ENCODE results near the gene PRM2. TPM values are rescaled to one million over a fixed set of nuclear protein-coding genes. Genes with fewer than 3 reads are reported as not detected.
A peak's percentile ranks its signal among the peaks of the same experiment; 100 is the strongest.

PRM2 gene
- total and polyA plus RNA-seq, 2 experiments from 2014 or later: not detected

DNA sequence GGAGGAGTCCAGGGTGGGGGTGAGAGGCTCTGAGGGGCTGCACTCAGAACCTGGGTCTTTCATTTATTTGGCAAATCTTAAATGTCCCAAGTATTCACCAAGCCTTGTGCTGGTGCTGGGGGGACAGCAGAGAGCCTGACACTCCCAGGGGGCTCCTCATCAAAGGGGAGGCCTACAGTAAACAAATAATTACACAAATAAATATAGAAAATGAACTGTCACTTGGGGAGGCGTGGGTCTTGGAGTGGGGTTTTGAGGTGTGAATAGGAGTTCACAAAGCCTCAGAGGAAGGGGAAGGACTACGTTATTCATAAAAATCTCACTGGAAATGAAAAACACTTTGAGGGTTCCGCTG lies 20.0 kb upstream of the PRM2 start:
- DNase-seq (ENCODE audit: low spot score): no peak
- Mint-ChIP-seq H3K4me3 (no peak overlapping the region), H3K9me3 (no peaks in the 10 kb centered on the region), H3K4me1 (peaks cover 19% of the 10 kb centered on the region), H3K27me3 (ENCODE audit: insufficient read depth, low read depth, poor library complexity) (no peaks in the 10 kb centered on the region), H3K36me3 (ENCODE audit: low read depth) (no peaks in the 10 kb centered on the region), H3K27ac (0 out of 2 replicates have a peak overlapping the region, but pooled peaks have one; percentile 23)
- Histone ChIP-seq H2AFZ (peak overlapping the region; percentile 96; the same call in 1 of the 2 replicates), H3K79me2 (replicated peaks; ENCODE audit: insufficient read depth) (no peaks in the 10 kb centered on the region), H3K4me1 (ENCODE audit: insufficient read depth) (peaks cover 21% of the 10 kb centered on the region), H3K4me2 (no peak overlapping the region), H3K4me3 (no peak overlapping the region), H3K9me2 (ENCODE audit: insufficient read depth) (no peaks in the 10 kb centered on the region), H3K36me3 (ENCODE audit: insufficient read depth) (no peaks in the 10 kb centered on the region), H4K20me1 (replicated peaks; ENCODE audit: insufficient read depth) (no peaks in the 10 kb centered on the region), H3K27ac (ENCODE audit: low read depth) (no peak overlapping the region), H3K27me3 (ENCODE audit: insufficient read depth) (no peaks in the 10 kb centered on the region), H3F3A (replicated peaks; ENCODE audit: low read depth) (peaks cover 7% of the 10 kb centered on the region; the same call in 1 of the 2 replicates)
- TF ChIP-seq ZNF114 (CRISPR knock-in tag; IDR thresholded peaks at IDR 0.05): no peak
- TF ChIP-seq, protein P1, sequence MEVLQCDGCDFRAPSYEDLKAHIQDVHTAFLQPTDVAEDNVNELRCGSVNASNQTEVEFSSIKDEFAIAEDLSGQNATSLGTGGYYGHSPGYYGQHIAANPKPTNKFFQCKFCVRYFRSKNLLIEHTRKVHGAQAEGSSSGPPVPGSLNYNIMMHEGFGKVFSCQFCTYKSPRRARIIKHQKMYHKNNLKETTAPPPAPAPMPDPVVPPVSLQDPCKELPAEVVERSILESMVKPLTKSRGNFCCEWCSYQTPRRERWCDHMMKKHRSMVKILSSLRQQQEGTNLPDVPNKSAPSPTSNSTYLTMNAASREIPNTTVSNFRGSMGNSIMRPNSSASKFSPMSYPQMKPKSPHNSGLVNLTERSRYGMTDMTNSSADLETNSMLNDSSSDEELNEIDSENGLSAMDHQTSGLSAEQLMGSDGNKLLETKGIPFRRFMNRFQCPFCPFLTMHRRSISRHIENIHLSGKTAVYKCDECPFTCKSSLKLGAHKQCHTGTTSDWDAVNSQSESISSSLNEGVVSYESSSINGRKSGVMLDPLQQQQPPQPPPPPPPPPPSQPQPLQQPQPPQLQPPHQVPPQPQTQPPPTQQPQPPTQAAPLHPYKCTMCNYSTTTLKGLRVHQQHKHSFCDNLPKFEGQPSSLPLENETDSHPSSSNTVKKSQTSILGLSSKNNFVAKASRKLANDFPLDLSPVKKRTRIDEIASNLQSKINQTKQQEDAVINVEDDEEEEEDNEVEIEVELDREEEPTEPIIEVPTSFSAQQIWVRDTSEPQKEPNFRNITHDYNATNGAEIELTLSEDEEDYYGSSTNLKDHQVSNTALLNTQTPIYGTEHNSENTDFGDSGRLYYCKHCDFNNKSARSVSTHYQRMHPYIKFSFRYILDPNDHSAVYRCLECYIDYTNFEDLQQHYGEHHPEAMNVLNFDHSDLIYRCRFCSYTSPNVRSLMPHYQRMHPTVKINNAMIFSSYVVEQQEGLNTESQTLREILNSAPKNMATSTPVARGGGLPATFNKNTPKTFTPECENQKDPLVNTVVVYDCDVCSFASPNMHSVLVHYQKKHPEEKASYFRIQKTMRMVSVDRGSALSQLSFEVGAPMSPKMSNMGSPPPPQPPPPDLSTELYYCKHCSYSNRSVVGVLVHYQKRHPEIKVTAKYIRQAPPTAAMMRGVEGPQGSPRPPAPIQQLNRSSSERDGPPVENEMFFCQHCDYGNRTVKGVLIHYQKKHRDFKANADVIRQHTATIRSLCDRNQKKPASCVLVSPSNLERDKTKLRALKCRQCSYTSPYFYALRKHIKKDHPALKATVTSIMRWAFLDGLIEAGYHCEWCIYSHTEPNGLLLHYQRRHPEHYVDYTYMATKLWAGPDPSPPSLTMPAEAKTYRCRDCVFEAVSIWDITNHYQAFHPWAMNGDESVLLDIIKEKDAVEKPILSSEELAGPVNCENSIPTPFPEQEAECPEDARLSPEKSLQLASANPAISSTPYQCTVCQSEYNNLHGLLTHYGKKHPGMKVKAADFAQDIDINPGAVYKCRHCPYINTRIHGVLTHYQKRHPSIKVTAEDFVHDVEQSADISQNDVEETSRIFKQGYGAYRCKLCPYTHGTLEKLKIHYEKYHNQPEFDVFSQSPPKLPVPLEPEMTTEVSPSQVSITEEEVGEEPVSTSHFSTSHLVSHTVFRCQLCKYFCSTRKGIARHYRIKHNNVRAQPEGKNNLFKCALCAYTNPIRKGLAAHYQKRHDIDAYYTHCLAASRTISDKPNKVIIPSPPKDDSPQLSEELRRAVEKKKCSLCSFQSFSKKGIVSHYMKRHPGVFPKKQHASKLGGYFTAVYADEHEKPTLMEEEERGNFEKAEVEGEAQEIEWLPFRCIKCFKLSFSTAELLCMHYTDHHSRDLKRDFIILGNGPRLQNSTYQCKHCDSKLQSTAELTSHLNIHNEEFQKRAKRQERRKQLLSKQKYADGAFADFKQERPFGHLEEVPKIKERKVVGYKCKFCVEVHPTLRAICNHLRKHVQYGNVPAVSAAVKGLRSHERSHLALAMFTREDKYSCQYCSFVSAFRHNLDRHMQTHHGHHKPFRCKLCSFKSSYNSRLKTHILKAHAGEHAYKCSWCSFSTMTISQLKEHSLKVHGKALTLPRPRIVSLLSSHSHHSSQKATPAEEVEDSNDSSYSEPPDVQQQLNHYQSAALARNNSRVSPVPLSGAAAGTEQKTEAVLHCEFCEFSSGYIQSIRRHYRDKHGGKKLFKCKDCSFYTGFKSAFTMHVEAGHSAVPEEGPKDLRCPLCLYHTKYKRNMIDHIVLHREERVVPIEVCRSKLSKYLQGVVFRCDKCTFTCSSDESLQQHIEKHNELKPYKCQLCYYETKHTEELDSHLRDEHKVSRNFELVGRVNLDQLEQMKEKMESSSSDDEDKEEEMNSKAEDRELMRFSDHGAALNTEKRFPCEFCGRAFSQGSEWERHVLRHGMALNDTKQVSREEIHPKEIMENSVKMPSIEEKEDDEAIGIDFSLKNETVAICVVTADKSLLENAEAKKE (CRISPR knock-in tag; IDR thresholded peaks at IDR 0.05): no peak
- TF ChIP-seq STAT1 (IDR thresholded peaks at IDR 0.05; ENCODE audit: unreplicated experiment): no peak
- no peak for TF ChIP-seq JUNB (IDR thresholded peaks at IDR 0.05; ENCODE audit: unreplicated experiment)
- no peak for TF ChIP-seq NANOG (IDR thresholded peaks at IDR 0.05; ENCODE audit: borderline replicate concordance)
- TF ChIP-seq, protein P2, sequence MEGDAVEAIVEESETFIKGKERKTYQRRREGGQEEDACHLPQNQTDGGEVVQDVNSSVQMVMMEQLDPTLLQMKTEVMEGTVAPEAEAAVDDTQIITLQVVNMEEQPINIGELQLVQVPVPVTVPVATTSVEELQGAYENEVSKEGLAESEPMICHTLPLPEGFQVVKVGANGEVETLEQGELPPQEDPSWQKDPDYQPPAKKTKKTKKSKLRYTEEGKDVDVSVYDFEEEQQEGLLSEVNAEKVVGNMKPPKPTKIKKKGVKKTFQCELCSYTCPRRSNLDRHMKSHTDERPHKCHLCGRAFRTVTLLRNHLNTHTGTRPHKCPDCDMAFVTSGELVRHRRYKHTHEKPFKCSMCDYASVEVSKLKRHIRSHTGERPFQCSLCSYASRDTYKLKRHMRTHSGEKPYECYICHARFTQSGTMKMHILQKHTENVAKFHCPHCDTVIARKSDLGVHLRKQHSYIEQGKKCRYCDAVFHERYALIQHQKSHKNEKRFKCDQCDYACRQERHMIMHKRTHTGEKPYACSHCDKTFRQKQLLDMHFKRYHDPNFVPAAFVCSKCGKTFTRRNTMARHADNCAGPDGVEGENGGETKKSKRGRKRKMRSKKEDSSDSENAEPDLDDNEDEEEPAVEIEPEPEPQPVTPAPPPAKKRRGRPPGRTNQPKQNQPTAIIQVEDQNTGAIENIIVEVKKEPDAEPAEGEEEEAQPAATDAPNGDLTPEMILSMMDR (conservative IDR thresholded peaks at IDR 0.05; ENCODE audit: low read depth in 2 of 2): no peak
- TF ChIP-seq EZH2phosphoT487 (IDR thresholded peaks at IDR 0.05; ENCODE audit: unreplicated experiment): no peak
- TF ChIP-seq EZH2 (IDR thresholded peaks at IDR 0.05; ENCODE audit: low read depth, unreplicated experiment): no peak
- TF ChIP-seq, protein P3, sequence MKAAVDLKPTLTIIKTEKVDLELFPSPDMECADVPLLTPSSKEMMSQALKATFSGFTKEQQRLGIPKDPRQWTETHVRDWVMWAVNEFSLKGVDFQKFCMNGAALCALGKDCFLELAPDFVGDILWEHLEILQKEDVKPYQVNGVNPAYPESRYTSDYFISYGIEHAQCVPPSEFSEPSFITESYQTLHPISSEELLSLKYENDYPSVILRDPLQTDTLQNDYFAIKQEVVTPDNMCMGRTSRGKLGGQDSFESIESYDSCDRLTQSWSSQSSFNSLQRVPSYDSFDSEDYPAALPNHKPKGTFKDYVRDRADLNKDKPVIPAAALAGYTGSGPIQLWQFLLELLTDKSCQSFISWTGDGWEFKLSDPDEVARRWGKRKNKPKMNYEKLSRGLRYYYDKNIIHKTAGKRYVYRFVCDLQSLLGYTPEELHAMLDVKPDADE (IDR thresholded peaks at IDR 0.05): no peak
- TF ChIP-seq, protein P4, sequence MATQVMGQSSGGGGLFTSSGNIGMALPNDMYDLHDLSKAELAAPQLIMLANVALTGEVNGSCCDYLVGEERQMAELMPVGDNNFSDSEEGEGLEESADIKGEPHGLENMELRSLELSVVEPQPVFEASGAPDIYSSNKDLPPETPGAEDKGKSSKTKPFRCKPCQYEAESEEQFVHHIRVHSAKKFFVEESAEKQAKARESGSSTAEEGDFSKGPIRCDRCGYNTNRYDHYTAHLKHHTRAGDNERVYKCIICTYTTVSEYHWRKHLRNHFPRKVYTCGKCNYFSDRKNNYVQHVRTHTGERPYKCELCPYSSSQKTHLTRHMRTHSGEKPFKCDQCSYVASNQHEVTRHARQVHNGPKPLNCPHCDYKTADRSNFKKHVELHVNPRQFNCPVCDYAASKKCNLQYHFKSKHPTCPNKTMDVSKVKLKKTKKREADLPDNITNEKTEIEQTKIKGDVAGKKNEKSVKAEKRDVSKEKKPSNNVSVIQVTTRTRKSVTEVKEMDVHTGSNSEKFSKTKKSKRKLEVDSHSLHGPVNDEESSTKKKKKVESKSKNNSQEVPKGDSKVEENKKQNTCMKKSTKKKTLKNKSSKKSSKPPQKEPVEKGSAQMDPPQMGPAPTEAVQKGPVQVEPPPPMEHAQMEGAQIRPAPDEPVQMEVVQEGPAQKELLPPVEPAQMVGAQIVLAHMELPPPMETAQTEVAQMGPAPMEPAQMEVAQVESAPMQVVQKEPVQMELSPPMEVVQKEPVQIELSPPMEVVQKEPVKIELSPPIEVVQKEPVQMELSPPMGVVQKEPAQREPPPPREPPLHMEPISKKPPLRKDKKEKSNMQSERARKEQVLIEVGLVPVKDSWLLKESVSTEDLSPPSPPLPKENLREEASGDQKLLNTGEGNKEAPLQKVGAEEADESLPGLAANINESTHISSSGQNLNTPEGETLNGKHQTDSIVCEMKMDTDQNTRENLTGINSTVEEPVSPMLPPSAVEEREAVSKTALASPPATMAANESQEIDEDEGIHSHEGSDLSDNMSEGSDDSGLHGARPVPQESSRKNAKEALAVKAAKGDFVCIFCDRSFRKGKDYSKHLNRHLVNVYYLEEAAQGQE (IDR thresholded peaks at IDR 0.05; ENCODE audit: unreplicated experiment): no peak
- TF ChIP-seq ZNF331 (CRISPR knock-in tag; IDR thresholded peaks at IDR 0.05; ENCODE audit: low read depth): no peak
- TF ChIP-seq CREB1 (CRISPR knock-in tag; IDR thresholded peaks at IDR 0.05; ENCODE audit: low read depth): no peak
- no peak for TF ChIP-seq POLR2AphosphoS5 (IDR thresholded peaks at IDR 0.05; ENCODE audit: low read depth)
- no peak for ATAC-seq
